HCT116 (cell line): ENCODE data around the gene VSX1. TPM values are rescaled to one million over a fixed set of nuclear protein-coding genes. Genes with fewer than 3 reads are reported as not detected.

Source experiments
- ATAC-seq: fragments of 200-7000 bp; cut with Tn5 transposase; 2 replicates; pipeline ENCODE4 v1.9.1; 2020; ENCODE audit warnings: mild to moderate bottlenecking, moderate library complexity
- BruUV-seq: library from RNA; stranded (reverse); fragments of 400-500 nt; replicated peaks from 2 replicates; lab custom pipeline; 2021; lab: Mats Ljungman, UMichigan
- CTCF ChIA-PET: fragments of 300-600 bp; sonication (Branson Sonifier 250); formaldehyde crosslinking; loops from one replicate; lab custom pipeline; 2021; ENCODE audit warnings: antibody characterized with exemption; lab: Charles Lee
- POLR2A ChIA-PET: fragments of 300-600, 350-600 bp; sonication (Branson Sonifier 250); formaldehyde crosslinking; loops from one replicate; lab custom pipeline; 2021; ENCODE audit warnings: antibody characterized with exemption; lab: Charles Lee
- RAD21 ChIA-PET, 2 experiments: fragments of 300-600 bp; sonication (Branson Sonifier 250); formaldehyde crosslinking; loops; one replicate each; lab custom pipeline; 2023; ENCODE audit warnings: low total read pairs in 2 of 2; ENCODE audit not compliant: uncharacterized antibody in 2 of 2, unreplicated experiment in 2 of 2, low non-redundant PET in 1 of 2; lab: Charles Lee
- DNase-seq: peaks from one replicate; pipeline ENCODE4 v3.0.0-alpha.2; 2010; ENCODE audit warnings: low read depth, low spot score
- H2AFZ ChIP-seq: fragments of 200-600 bp; shearing (Covaris generic), sonication (generic); 2 replicates; pipeline ENCODE4 v1.6.1; 2017; ENCODE audit warnings: low read depth, mixed run types, mixed read lengths, antibody characterized with exemption, low read length; ENCODE audit not compliant: poor library complexity, severe bottlenecking
- H3K27ac ChIP-seq: 2 replicates; pipeline ENCODE4 v1.5.1; 2012; ENCODE audit warnings: low read depth, low read length
- H3K27me3 ChIP-seq: fragments of 200-600 bp; sonication (generic); 2 replicates; pipeline ENCODE4 v1.6.1; 2016; ENCODE audit warnings: mixed run types, low read length, mixed read lengths; ENCODE audit not compliant: insufficient read depth
- H3K36me3 ChIP-seq, 2 experiments: fragments of 200-500 bp in 1 of 2; fragments of 200-600 bp in 1 of 2; sonication (Bioruptor generic) in 1 of 2; sonication (generic) in 1 of 2; 2 replicates each; pipeline versions ENCODE4 v1.5.1 to v1.6.1; 2014 to 2016; ENCODE audit warnings: low read length in 2 of 2, inconsistent platforms in 1 of 2, mixed read lengths in 1 of 2, mixed run types in 1 of 2; ENCODE audit not compliant: insufficient read depth in 2 of 2, control insufficient read depth in 1 of 2
- H3K4me1 ChIP-seq, 2 experiments: fragments of 200-600 bp in 1 of 2; sonication (generic) in 1 of 2; 2 replicates each; pipeline versions ENCODE4 v1.5.1 to v1.6.1; 2012 to 2017; ENCODE audit warnings: low read length in 2 of 2, inconsistent platforms in 1 of 2, mild to moderate bottlenecking in 1 of 2, mixed read lengths in 1 of 2, mixed run types in 1 of 2, moderate library complexity in 1 of 2; ENCODE audit not compliant: insufficient read depth in 2 of 2, control insufficient read depth in 1 of 2
- H3K4me2 ChIP-seq: fragments of 200-600 bp; sonication (generic); 2 replicates; pipeline ENCODE4 v1.6.1; 2017; ENCODE audit warnings: mixed run types, low read length, mixed read lengths
- H3K4me3 ChIP-seq, 2 experiments: fragments of 200-600 bp in 1 of 2; sonication (generic) in 1 of 2; replicated peaks in 1 of 2; 2 replicates each; pipeline ENCODE4 v1.5.1; 2011 to 2016; ENCODE audit warnings: low read length in 2 of 2, control low read depth in 1 of 2, low read depth in 1 of 2, mild to moderate bottlenecking in 1 of 2, mixed read lengths in 1 of 2, mixed run types in 1 of 2
- H3K79me2 ChIP-seq: fragments of 200-600 bp; sonication (generic); 2 replicates; pipeline ENCODE4 v1.6.1; 2017; ENCODE audit warnings: mild to moderate bottlenecking, mixed run types, low read length, moderate library complexity, mixed read lengths; ENCODE audit not compliant: insufficient read depth
- H3K9ac ChIP-seq: fragments of 200-600 bp; sonication (generic); 2 replicates; pipeline ENCODE4 v1.6.1; 2016; ENCODE audit warnings: low read length, mixed read lengths
- H3K9me2 ChIP-seq: fragments of 200-600 bp; sonication (generic), shearing (Covaris generic); 2 replicates; pipeline ENCODE4 v1.6.1; 2017; ENCODE audit warnings: mixed run types, mild to moderate bottlenecking, moderate library complexity; ENCODE audit not compliant: insufficient read depth
- H3K9me3 ChIP-seq, 2 experiments: fragments of 200-500 bp in 1 of 2; fragments of 200-600 bp in 1 of 2; sonication (Bioruptor generic) in 1 of 2; sonication (generic) in 1 of 2; 2 replicates each; pipeline ENCODE4 v1.6.1; 2014 to 2017; ENCODE audit warnings: low read length in 2 of 2, mixed read lengths in 2 of 2, inconsistent platforms in 1 of 2, low read depth in 1 of 2, mild to moderate bottlenecking in 1 of 2, mixed run types in 1 of 2, moderate library complexity in 1 of 2; ENCODE audit not compliant: control insufficient read depth in 1 of 2, insufficient read depth in 1 of 2
- H4K20me1 ChIP-seq: fragments of 200-600 bp; sonication (generic), shearing (Covaris generic); 2 replicates; pipeline ENCODE4 v1.6.1; 2017; ENCODE audit warnings: mixed run types, mild to moderate bottlenecking, moderate library complexity; ENCODE audit not compliant: insufficient read depth
- CBX3 ChIP-seq: IDR thresholded peaks from 2 replicates; pipeline ENCODE4 v1.6.1; 2012; ENCODE audit warnings: low read depth
- CTCF ChIP-seq, 3 experiments: fragments of 200-600 bp in 1 of 3; sonication (generic) in 1 of 3; IDR thresholded peaks in 2 of 3; conservative IDR thresholded peaks in 1 of 3; 2 replicates each; pipeline ENCODE4 v1.5.1; 2012 to 2017; ENCODE audit warnings: low read depth in 2 of 3, low read length in 2 of 3, antibody characterized with exemption in 1 of 3, borderline replicate concordance in 1 of 3, control low read depth in 1 of 3, mild to moderate bottlenecking in 1 of 3, mixed read lengths in 1 of 3, mixed run types in 1 of 3, moderate library complexity in 1 of 3; ENCODE audit not compliant: insufficient read depth in 1 of 3
- ELF1 ChIP-seq: IDR thresholded peaks from 2 replicates; pipeline ENCODE4 v1.6.1; 2012; ENCODE audit warnings: low read depth, borderline replicate concordance
- EZH2phosphoT487 ChIP-seq: fragments of 200-600 bp; IDR thresholded peaks from 2 replicates; pipeline ENCODE4 v1.6.1; 2018; ENCODE audit warnings: antibody characterized with exemption, borderline replicate concordance
- FOSL1 ChIP-seq: IDR thresholded peaks from 2 replicates; pipeline ENCODE4 v1.6.1; 2012; ENCODE audit warnings: low read depth
- MAX ChIP-seq: IDR thresholded peaks from 2 replicates; pipeline ENCODE4 v1.6.1; 2012
- POLR2A ChIP-seq: IDR thresholded peaks from 2 replicates; pipeline ENCODE4 v1.7.0; 2011; ENCODE audit warnings: borderline replicate concordance; ENCODE audit not compliant: insufficient read depth, insufficient read length; ENCODE audit errors: extremely low read depth
- POLR2AphosphoS5 ChIP-seq: IDR thresholded peaks from 2 replicates; pipeline ENCODE4 v1.6.1; 2011; ENCODE audit warnings: mild to moderate bottlenecking, low read depth, low read length, moderate library complexity
- RAD21 ChIP-seq: IDR thresholded peaks from 2 replicates; pipeline ENCODE4 v1.6.1; 2012; ENCODE audit warnings: low read depth, mild to moderate bottlenecking
- REST ChIP-seq: IDR thresholded peaks from 2 replicates; pipeline ENCODE4 v1.6.1; 2012; ENCODE audit warnings: low read depth
- SIN3A ChIP-seq: IDR thresholded peaks from 2 replicates; pipeline ENCODE4 v1.6.1; 2012; ENCODE audit warnings: low read depth
- SP1 ChIP-seq: IDR thresholded peaks from 2 replicates; pipeline ENCODE4 v1.6.1; 2012; ENCODE audit warnings: low read depth
- SRF ChIP-seq: IDR thresholded peaks from 2 replicates; pipeline ENCODE4 v1.6.1; 2012; ENCODE audit warnings: low read depth
- TCF7L2 ChIP-seq: IDR thresholded peaks from 2 replicates; pipeline ENCODE4 v1.7.0; 2011; ENCODE audit warnings: borderline replicate concordance, inconsistent platforms; ENCODE audit not compliant: insufficient read depth, insufficient read length; ENCODE audit errors: extremely low read depth
- YY1 ChIP-seq: IDR thresholded peaks from 2 replicates; pipeline ENCODE4 v1.6.1; 2011; ENCODE audit warnings: low read length, low read depth, moderate library complexity, mild to moderate bottlenecking; ENCODE audit not compliant: insufficient replicate concordance; ENCODE audit errors: extremely low read depth
- ZNF274 ChIP-seq: fragments of 200-500 bp; sonication (Bioruptor generic); IDR thresholded peaks from 2 replicates; pipeline ENCODE4 v1.6.1; 2014; ENCODE audit warnings: mild to moderate bottlenecking, low read depth, low read length, inconsistent platforms
- intact Hi-C: fragments of 100-400 bp; cut with micrococcal nuclease; formaldehyde crosslinking; loops from 2 replicates; pipeline ENCODE4 v1.10.0; 2022
- total RNA-seq: library from RNA; stranded (reverse); gene quantifications from one replicate; pipeline ENCODE4 v1.2.1, GENCODE V29; 2021; ENCODE audit not compliant: unreplicated experiment
- TF ChIP-seq, protein P1 (sequence below): IDR thresholded peaks from 2 replicates; pipeline ENCODE4 v1.6.1; 2011; ENCODE audit warnings: mild to moderate bottlenecking, low read length, moderate library complexity; ENCODE audit not compliant: insufficient replicate concordance; ENCODE audit errors: extremely low read depth
- TF ChIP-seq, protein P2 (sequence below): IDR thresholded peaks from 2 replicates; pipeline ENCODE4 v1.6.1; 2012

VSX1 gene
- total RNA-seq, 1 experiment from 2014 or later = not detected

DNA sequence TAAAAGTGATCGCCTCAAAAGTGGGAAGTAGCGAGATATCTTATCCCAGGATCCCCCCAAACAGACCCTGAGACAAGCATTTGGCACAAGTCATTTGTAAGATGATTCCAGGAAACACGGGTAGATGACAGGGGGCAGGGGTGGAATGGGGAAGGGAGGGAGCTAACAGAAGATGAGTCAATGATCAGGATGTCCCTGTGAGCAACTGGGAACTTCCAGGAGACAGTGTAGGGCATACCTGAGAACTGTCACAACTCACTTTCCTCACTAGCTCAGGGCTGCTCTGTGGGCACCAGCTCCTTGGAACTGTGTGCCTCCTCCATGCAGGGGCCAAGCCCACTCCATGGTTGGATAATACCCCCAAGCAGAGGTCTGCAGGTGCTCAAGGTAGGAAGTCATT lies 38.5 kb upstream of the VSX1 start:
- POLR2A ChIA-PET = no interaction called here

More for the DNA sequence above, 38.5 kb upstream of the VSX1 start:
- no peaks in the 10 kb centered on the region for H4K20me1 ChIP-seq
- no peak overlapping the region for H3K4me2 ChIP-seq
- ATAC-seq = no peak
- no peaks in the 10 kb centered on the region for H3K9me3 ChIP-seq
- H3K27ac ChIP-seq = no peak overlapping the region
- H3K4me1 ChIP-seq = no peaks in the 10 kb centered on the region
- no peak overlapping the region for H3K9ac ChIP-seq
- H3K36me3 ChIP-seq = no peaks in the 10 kb centered on the region
- no peak overlapping the region for H2AFZ ChIP-seq
- H3K9me2 ChIP-seq = no peaks in the 10 kb centered on the region
- H3K4me3 ChIP-seq = no peak overlapping the region
- intact Hi-C loops = no loop called here
- DNase-seq = no peak
- no TSS peak for BruUV-seq
- peaks cover 17% of the 10 kb centered on the region; the same call in 1 of the 2 replicates for H3K27me3 ChIP-seq
- H3K79me2 ChIP-seq = no peaks in the 10 kb centered on the region
- CTCF ChIA-PET = no interaction called here
- RAD21 ChIA-PET = no interaction called here
- TF ChIP-seq SRF = no peak
- no peak for TF ChIP-seq CTCF (IDR thresholded peaks at IDR 0.05 in 2 of 3, conservative IDR thresholded peaks at IDR 0.05 in 1 of 3; ENCODE audit: borderline replicate concordance in 1 of 3, insufficient read depth in 1 of 3, low read depth in 2 of 3, low read length in 2 of 3)
- TF ChIP-seq SIN3A = no peak
- no peak for TF ChIP-seq ELF1
- no peak for TF ChIP-seq YY1
- TF ChIP-seq POLR2A = no peak
- TF ChIP-seq TCF7L2 = no peak
- TF ChIP-seq RAD21 = no peak
- TF ChIP-seq EZH2phosphoT487 = no peak
- no peak for TF ChIP-seq POLR2AphosphoS5
- TF ChIP-seq ZNF274 = no peak
- no peak for TF ChIP-seq SP1
- no peak for TF ChIP-seq CBX3
- TF ChIP-seq, protein P1, sequence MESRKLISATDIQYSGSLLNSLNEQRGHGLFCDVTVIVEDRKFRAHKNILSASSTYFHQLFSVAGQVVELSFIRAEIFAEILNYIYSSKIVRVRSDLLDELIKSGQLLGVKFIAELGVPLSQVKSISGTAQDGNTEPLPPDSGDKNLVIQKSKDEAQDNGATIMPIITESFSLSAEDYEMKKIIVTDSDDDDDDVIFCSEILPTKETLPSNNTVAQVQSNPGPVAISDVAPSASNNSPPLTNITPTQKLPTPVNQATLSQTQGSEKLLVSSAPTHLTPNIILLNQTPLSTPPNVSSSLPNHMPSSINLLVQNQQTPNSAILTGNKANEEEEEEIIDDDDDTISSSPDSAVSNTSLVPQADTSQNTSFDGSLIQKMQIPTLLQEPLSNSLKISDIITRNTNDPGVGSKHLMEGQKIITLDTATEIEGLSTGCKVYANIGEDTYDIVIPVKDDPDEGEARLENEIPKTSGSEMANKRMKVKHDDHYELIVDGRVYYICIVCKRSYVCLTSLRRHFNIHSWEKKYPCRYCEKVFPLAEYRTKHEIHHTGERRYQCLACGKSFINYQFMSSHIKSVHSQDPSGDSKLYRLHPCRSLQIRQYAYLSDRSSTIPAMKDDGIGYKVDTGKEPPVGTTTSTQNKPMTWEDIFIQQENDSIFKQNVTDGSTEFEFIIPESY = no peak
- TF ChIP-seq, protein P2, sequence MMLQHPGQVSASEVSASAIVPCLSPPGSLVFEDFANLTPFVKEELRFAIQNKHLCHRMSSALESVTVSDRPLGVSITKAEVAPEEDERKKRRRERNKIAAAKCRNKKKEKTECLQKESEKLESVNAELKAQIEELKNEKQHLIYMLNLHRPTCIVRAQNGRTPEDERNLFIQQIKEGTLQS = no peak
- no peak for TF ChIP-seq MAX
- TF ChIP-seq REST = no peak
- TF ChIP-seq FOSL1 = no peak
- TF ChIP-seq, all 23 proteins: peak for 0
